SK-N-SH (cell line): Measurements from ENCODE around the gene SZT2. TPM values are rescaled to one million over a fixed set of nuclear protein-coding genes. Genes with fewer than 3 reads are reported as not detected.

Experiments
- CTCF ChIA-PET: fragments of 300-600, 350-600 bp; formaldehyde crosslinking; extraction: SDS; loops from one replicate; lab custom pipeline; 2021; lab: Yijun Ruan, JAX
- POLR2A ChIA-PET: fragments of 350-600 bp; sonication (Branson Sonifier 250); formaldehyde crosslinking; extraction: SDS; loops from one replicate; lab custom pipeline; 2020; ENCODE audit warnings: antibody characterized with exemption, inconsistent platforms; lab: Yijun Ruan, JAX
- DNase-seq: peaks from one replicate; pipeline ENCODE4 v3.0.0; 2012
- H2AFZ ChIP-seq: fragments of 200-600 bp; sonication (generic); 2 replicates; pipeline ENCODE4 v1.8.1; 2016; ENCODE audit warnings: antibody characterized with exemption, mild to moderate bottlenecking, low read depth
- H3F3A ChIP-seq: fragments of 200-600 bp; sonication (generic); replicated peaks from 2 replicates; pipeline ENCODE3; 2016; ENCODE audit warnings: antibody characterized with exemption, mild to moderate bottlenecking; ENCODE audit not compliant: insufficient read depth
- H3K27ac ChIP-seq, 2 experiments: fragments of 200-500 bp in 1 of 2; fragments of 200-600 bp in 1 of 2; sonication (Bioruptor generic) in 1 of 2; sonication (generic), shearing (Covaris generic) in 1 of 2; 2 replicates each; pipeline versions ENCODE4 v1.5.1 to v1.6.1; 2014 to 2016; ENCODE audit warnings: low read depth in 2 of 2, inconsistent platforms in 1 of 2, low read length in 1 of 2, mild to moderate bottlenecking in 1 of 2, mixed read lengths in 1 of 2
- H3K27me3 ChIP-seq: fragments of 200-600 bp; sonication (generic), shearing (Covaris generic); 2 replicates; pipeline ENCODE4 v1.6.1; 2016; ENCODE audit warnings: mixed run types; ENCODE audit not compliant: insufficient read depth
- H3K36me3 ChIP-seq, 2 experiments: fragments of 200-500 bp in 1 of 2; fragments of 200-600 bp in 1 of 2; sonication (Bioruptor generic) in 1 of 2; sonication (generic) in 1 of 2; replicated peaks in 1 of 2; 2 replicates each; pipeline versions ENCODE3 to v1.5.1; 2014 to 2016; ENCODE audit warnings: low read length in 1 of 2, mild to moderate bottlenecking in 1 of 2; ENCODE audit not compliant: insufficient read depth in 2 of 2, control insufficient read depth in 1 of 2
- H3K4me1 ChIP-seq, 2 experiments: fragments of 200-500 bp in 1 of 2; fragments of 200-600 bp in 1 of 2; sonication (Bioruptor generic) in 1 of 2; sonication (generic), shearing (Covaris generic) in 1 of 2; 2 replicates each; pipeline versions ENCODE4 v1.5.1 to v1.6.1; 2014 to 2016; ENCODE audit warnings: low read depth in 1 of 2, low read length in 1 of 2, mixed run types in 1 of 2; ENCODE audit not compliant: insufficient read depth in 2 of 2, control insufficient read depth in 1 of 2
- H3K4me2 ChIP-seq: fragments of 200-600 bp; sonication (generic), shearing (Covaris generic); 2 replicates; pipeline ENCODE4 v1.6.1; 2017; ENCODE audit warnings: mixed run types
- H3K4me3 ChIP-seq, 2 experiments: fragments of 200-500 bp in 1 of 2; fragments of 200-600 bp in 1 of 2; sonication (Bioruptor generic) in 1 of 2; sonication (generic), shearing (Covaris generic) in 1 of 2; 2 replicates each; pipeline versions ENCODE4 v1.5.1 to v1.8.1; 2014 to 2016; ENCODE audit warnings: low read depth in 2 of 2, inconsistent platforms in 1 of 2, low read length in 1 of 2, mild to moderate bottlenecking in 1 of 2, mixed read lengths in 1 of 2, moderate library complexity in 1 of 2
- H3K79me2 ChIP-seq: fragments of 200-600 bp; sonication (generic); 2 replicates; pipeline ENCODE4 v1.8.1; 2017; ENCODE audit warnings: mild to moderate bottlenecking; ENCODE audit not compliant: insufficient read depth
- H3K9ac ChIP-seq: fragments of 200-600 bp; sonication (generic); 2 replicates; pipeline ENCODE4 v1.6.1; 2017; ENCODE audit warnings: mixed run types
- H3K9me2 ChIP-seq: fragments of 200-600 bp; sonication (generic); 2 replicates; pipeline ENCODE4 v1.6.1; 2017; ENCODE audit warnings: mixed run types
- H3K9me3 ChIP-seq: fragments of 200-600 bp; sonication (generic); 2 replicates; pipeline ENCODE4 v1.6.1; 2017; ENCODE audit warnings: mixed run types, mild to moderate bottlenecking, moderate library complexity
- H4K20me1 ChIP-seq: fragments of 200-600 bp; sonication (generic); 2 replicates; pipeline ENCODE4 v1.6.1; 2017; ENCODE audit warnings: mild to moderate bottlenecking, mixed run types; ENCODE audit not compliant: insufficient read depth
- CHD2 ChIP-seq: fragments of 150-350 bp; IDR thresholded peaks from 2 replicates; pipeline ENCODE4 v1.6.1; 2018; ENCODE audit warnings: low read length; ENCODE audit not compliant: partially characterized antibody
- EZH2phosphoT487 ChIP-seq: fragments of 200-600 bp; sonication (generic); IDR thresholded peaks from 2 replicates; pipeline ENCODE4 v1.6.1; 2017; ENCODE audit warnings: low read depth, mixed run types, mild to moderate bottlenecking, antibody characterized with exemption, moderate library complexity, borderline replicate concordance
- FOXM1 ChIP-seq: IDR thresholded peaks from 2 replicates; pipeline ENCODE4 v1.4.0; 2012; ENCODE audit warnings: low read depth, mild to moderate bottlenecking
- JUND ChIP-seq: IDR thresholded peaks from 2 replicates; pipeline ENCODE4 v1.4.0; 2012
- MXI1 ChIP-seq: IDR thresholded peaks from 2 replicates; pipeline ENCODE4 v1.6.1; 2012; ENCODE audit warnings: mild to moderate bottlenecking, low read depth, low read length, improper control_type of control experiment
- PBX3 ChIP-seq: IDR thresholded peaks from 2 replicates; pipeline ENCODE4; 2012
- RAD21 ChIP-seq: IDR thresholded peaks from 2 replicates; pipeline ENCODE4 v1.6.1; 2012; ENCODE audit warnings: mild to moderate bottlenecking, low read length
- REST ChIP-seq: IDR thresholded peaks from 2 replicates; pipeline ENCODE4 v1.6.1; 2012; ENCODE audit warnings: mild to moderate bottlenecking, low read depth, low read length, moderate library complexity
- WGBS: methylation state at CpG from one replicate; pipeline ENCODE4 v1.1.6; 2017; ENCODE audit warnings: low lambda C conversion rate; 5-methylcytosine and 5-hydroxymethylcytosine counted together
- polyA plus RNA-seq, 3 experiments: library from polyadenylated mRNA; depleted of rRNA; stranded (reverse); fragments of >200 nt; gene quantifications; 2 replicates each; pipeline ENCODE4 v1.2.3, GENCODE V29; 2012

SZT2 gene
- polyA plus RNA-seq, 1 of the 3 experiments (the other 2 are of a cell fraction) = 12.9 TPM

DNA sequence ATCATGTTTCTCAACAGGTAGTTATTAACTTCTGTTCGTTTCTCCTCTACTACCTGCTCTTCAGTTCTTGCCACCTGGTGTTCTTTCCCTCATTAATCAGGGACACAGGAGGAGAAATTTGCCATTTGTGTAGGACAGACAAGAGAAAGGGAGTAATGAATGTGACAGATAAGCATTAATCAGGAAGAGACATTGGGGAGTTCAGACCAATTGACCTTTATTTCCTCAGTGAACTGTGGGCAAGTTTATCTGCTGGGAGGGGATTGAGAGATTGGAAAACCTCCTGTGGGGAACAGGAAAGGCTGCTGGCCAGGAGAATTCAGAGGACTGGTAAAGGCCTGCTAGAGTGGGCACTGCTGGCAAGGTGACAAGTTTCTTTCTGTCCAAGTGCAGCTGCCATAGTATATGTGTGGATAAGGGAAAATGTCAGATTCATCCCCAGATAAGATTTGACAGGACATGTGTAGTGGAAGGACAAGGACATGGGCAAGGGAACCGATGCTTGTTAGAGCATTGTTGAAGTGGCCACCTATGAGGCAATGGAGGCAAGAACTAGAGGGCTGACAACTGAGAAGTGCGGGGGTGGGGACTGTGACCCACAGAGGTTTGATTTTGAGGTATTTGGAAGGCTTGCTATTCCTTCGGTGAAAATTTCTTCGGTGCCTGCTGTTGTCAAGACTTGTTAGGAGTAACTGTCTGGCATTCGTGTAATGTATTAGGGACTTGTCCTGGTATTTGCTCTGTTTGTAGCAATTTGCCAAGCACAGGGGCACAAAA, 12.6 kb downstream of the SZT2 start:
- Histone ChIP-seq H3K27me3 (no peaks in the 10 kb centered on the region), H3K9me2 (no peaks in the 10 kb centered on the region), H3K79me2 (peaks cover 26% of the 10 kb centered on the region; the same call in 1 of the 2 replicates), H4K20me1 (no peaks in the 10 kb centered on the region), H3K4me1 (peaks cover 0 to 7% of the 10 kb centered on the region in 2 experiments; a peak in 1 of 4 replicates), H3F3A (no peaks in the 10 kb centered on the region), H3K4me2 (no peak overlapping the region), H3K36me3 (peaks cover 29 to 31% of the 10 kb centered on the region in 2 experiments), H3K9ac (no peak overlapping the region), H2AFZ (no peak overlapping the region), H3K9me3 (no peaks in the 10 kb centered on the region), H3K27ac (no peak overlapping the region), H3K4me3 (no peak overlapping the region)
- WGBS = 94% methylated on average over 6 of the region's 6 CpGs
- peak; percentile 82; the same call in 1 of the 2 replicates for TF ChIP-seq MXI1
- no peak for TF ChIP-seq PBX3
- POLR2A ChIA-PET = no interaction called here
- CTCF ChIA-PET = interaction anchor here (1.7 kb wide), 1 partner anchor 12 kb away, joined by 9 read pairs; no protein-coding TSS in a partner anchor
- peak; percentile 46 for DNase-seq

DNA sequence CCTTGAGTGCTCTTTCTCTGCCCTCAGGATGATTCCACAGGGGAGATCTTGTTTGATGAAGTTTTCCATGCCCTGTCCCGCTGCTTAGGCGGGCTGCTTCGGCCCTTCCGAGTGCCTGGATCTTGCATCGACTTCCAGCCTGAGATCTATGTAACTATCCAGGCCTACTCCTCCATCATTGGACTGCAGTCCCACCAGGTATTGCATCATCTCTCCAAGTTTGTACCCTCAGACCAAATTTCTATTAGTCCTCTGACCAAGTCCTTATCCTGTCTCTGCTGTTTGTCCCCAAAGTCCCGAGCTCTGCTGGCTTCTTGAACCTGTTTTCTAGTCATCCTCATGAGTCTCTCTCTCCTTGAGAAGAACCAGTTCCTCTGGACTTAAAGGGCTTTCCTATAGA, 14.7 kb downstream of the SZT2 start:
- 95% methylated on average over 6 of the region's 6 CpGs for WGBS
- no peak for DNase-seq
- peaks cover 0 to 7% of the 10 kb centered on the region in 2 experiments; a peak in 1 of 4 replicates for H3K4me1 ChIP-seq
- H3K79me2 ChIP-seq = peaks cover 15% of the 10 kb centered on the region; the same call in 1 of the 2 replicates
- H3K36me3 ChIP-seq = peaks cover 40 to 46% of the 10 kb centered on the region in 2 experiments
- no peaks in the 10 kb centered on the region for H3K27me3 ChIP-seq
- no peak overlapping the region for H2AFZ ChIP-seq
- no peak for TF ChIP-seq JUND
- TF ChIP-seq CHD2 = no peak
- no peak overlapping the region for H3K9ac ChIP-seq
- H3K4me2 ChIP-seq = no peak overlapping the region
- no peak overlapping the region for H3K4me3 ChIP-seq
- no peak overlapping the region for H3K27ac ChIP-seq
- POLR2A ChIA-PET = no interaction called here
- no peaks in the 10 kb centered on the region for H3K9me2 ChIP-seq
- no peaks in the 10 kb centered on the region for H3F3A ChIP-seq
- CTCF ChIA-PET = interaction anchor here (1.7 kb wide), 1 partner anchor 10 kb away, joined by 9 read pairs; no protein-coding TSS in a partner anchor
- no peaks in the 10 kb centered on the region for H3K9me3 ChIP-seq
- H4K20me1 ChIP-seq = no peaks in the 10 kb centered on the region

- peaks cover 10% of the 10 kb centered on the region; the same call in 1 of the 2 replicates for H3K79me2 ChIP-seq
- H3F3A ChIP-seq = no peaks in the 10 kb centered on the region
- H2AFZ ChIP-seq = no peak overlapping the region
- H3K9me2 ChIP-seq = no peaks in the 10 kb centered on the region
- 89% methylated on average over 6 of the region's 6 CpGs for WGBS
- H4K20me1 ChIP-seq = no peaks in the 10 kb centered on the region
- POLR2A ChIA-PET = no interaction called here
- no peak overlapping the region for H3K9ac ChIP-seq
- CTCF ChIA-PET = interaction anchor here (1.0 kb wide), 1 partner anchor 178 kb away, joined by 3 read pairs; no protein-coding TSS in a partner anchor
- no peak overlapping the region for H3K27ac ChIP-seq
- peaks cover 40 to 56% of the 10 kb centered on the region in 2 experiments for H3K36me3 ChIP-seq
- H3K4me1 ChIP-seq = peaks cover 0 to 7% of the 10 kb centered on the region in 2 experiments; a peak in 1 of 4 replicates
- no peak overlapping the region for H3K4me2 ChIP-seq
- H3K9me3 ChIP-seq = no peaks in the 10 kb centered on the region
- no peaks in the 10 kb centered on the region for H3K27me3 ChIP-seq
- TF ChIP-seq RAD21 (no peak), REST (no peak), FOXM1 (no peak), EZH2phosphoT487 (no peak)
- TF ChIP-seq, all 33 proteins: peak for 0
- H3K4me3 ChIP-seq = no peak overlapping the region
- no peak for DNase-seq
These were observed 15.6 kb downstream of the SZT2 start for GRCh38 chr1:43405219-43405875.
